CD14-positive monocyte (primary cell): ENCODE results near the gene WDR43. TPM values are rescaled to one million over a fixed set of nuclear protein-coding genes. Genes with fewer than 3 reads are reported as not detected.

Experiments
- DNase-seq, 3 donors: peaks; one replicate each; pipeline ENCODE4 v3.0.0-alpha.2; 2011 to 2022
- H2AFZ ChIP-seq: 2 replicates; pipeline ENCODE4 v1.6.0; 2012; ENCODE audit warnings: mild to moderate bottlenecking, low read depth, low read length, inconsistent platforms; ENCODE audit not compliant: insufficient read depth, poor library complexity, severe bottlenecking
- H3K27ac ChIP-seq, 2 donors: 1 replicate in 1 of 2; 2 replicates in 1 of 2; pipeline ENCODE4 v1.5.1; 2012 to 2013; ENCODE audit warnings: low read length in 2 of 2, control low read depth in 1 of 2, inconsistent platforms in 1 of 2, low read depth in 1 of 2, mild to moderate bottlenecking in 1 of 2
- H3K27me3 ChIP-seq, 2 donors: one replicate each; pipeline versions ENCODE4 v1.6.0 to v1.6.1; 2011 to 2013; ENCODE audit warnings: low read length in 2 of 2; ENCODE audit not compliant: control insufficient read depth in 2 of 2, insufficient read depth in 2 of 2
- H3K36me3 ChIP-seq, 2 donors: replicated peaks in 1 of 2; 1 replicate in 1 of 2; 2 replicates in 1 of 2; pipeline versions ENCODE4 v1.5.1 to v1.6.1; 2012 to 2013; ENCODE audit warnings: low read length in 2 of 2, control low read depth in 1 of 2, inconsistent platforms in 1 of 2, mild to moderate bottlenecking in 1 of 2; ENCODE audit not compliant: insufficient read depth in 2 of 2, control insufficient read depth in 1 of 2
- H3K4me1 ChIP-seq, 2 donors: 1 replicate in 1 of 2; 2 replicates in 1 of 2; pipeline versions ENCODE4 v1.5.1 to v1.6.1; 2012 to 2013; ENCODE audit warnings: low read length in 2 of 2, control low read depth in 1 of 2, inconsistent platforms in 1 of 2, mild to moderate bottlenecking in 1 of 2, moderate library complexity in 1 of 2; ENCODE audit not compliant: insufficient read depth in 2 of 2, control insufficient read depth in 1 of 2
- H3K4me2 ChIP-seq: replicated peaks from 2 replicates; pipeline ENCODE3; 2012; ENCODE audit warnings: low read length, moderate library complexity, mild to moderate bottlenecking; ENCODE audit not compliant: poor library complexity, severe bottlenecking; ENCODE audit errors: extremely low read depth
- H3K4me3 ChIP-seq, 3 experiments: fragments of 200-600 bp in 1 of 3; sonication (generic) in 1 of 3; replicated peaks in 1 of 3; 1 replicate in 2 of 3; 2 replicates in 1 of 3; pipeline ENCODE4 v1.5.1; 2011 to 2013; ENCODE audit warnings: low read length in 3 of 3, mild to moderate bottlenecking in 3 of 3, control low read depth in 2 of 3, low read depth in 2 of 3, inconsistent platforms in 1 of 3, moderate library complexity in 1 of 3
- H3K79me2 ChIP-seq: 2 replicates; pipeline ENCODE4 v1.6.0; 2012; ENCODE audit warnings: mild to moderate bottlenecking, control low read depth, inconsistent platforms, low read length, moderate library complexity; ENCODE audit not compliant: insufficient read depth
- H3K9ac ChIP-seq: 2 replicates; pipeline ENCODE4 v1.6.0; 2017; ENCODE audit warnings: low read length, mild to moderate bottlenecking; ENCODE audit not compliant: insufficient read depth, poor library complexity, severe bottlenecking
- H3K9me3 ChIP-seq, 2 donors: replicated peaks in 1 of 2; 1 replicate in 1 of 2; 2 replicates in 1 of 2; pipeline versions ENCODE4 v1.5.1 to v1.6.1; 2012 to 2013; ENCODE audit warnings: low read length in 2 of 2, control low read depth in 1 of 2; ENCODE audit not compliant: control insufficient read depth in 1 of 2, insufficient read depth in 1 of 2
- H4K20me1 ChIP-seq: 2 replicates; pipeline ENCODE4 v1.6.0; 2012; ENCODE audit warnings: mild to moderate bottlenecking, low read length, control low read depth, moderate library complexity; ENCODE audit not compliant: insufficient read depth
- H3K27ac Mint-ChIP-seq, 7 donors: one replicate each; pipeline ENCODE4 v1.8.0; 2020; ENCODE audit warnings: mild to moderate bottlenecking in 7 of 7, mixed read lengths in 7 of 7, moderate library complexity in 6 of 7, inconsistent platforms in 2 of 7
- H3K27me3 Mint-ChIP-seq, 3 donors: one replicate each; pipeline ENCODE4 v1.8.0; 2021 to 2022; ENCODE audit warnings: low read depth in 3 of 3, mild to moderate bottlenecking in 3 of 3, mixed read lengths in 3 of 3, moderate library complexity in 3 of 3, inconsistent platforms in 1 of 3
- H3K36me3 Mint-ChIP-seq, 2 donors: one replicate each; pipeline ENCODE4 v1.8.0; 2020; ENCODE audit warnings: mixed read lengths in 2 of 2, inconsistent platforms in 1 of 2, mild to moderate bottlenecking in 1 of 2
- H3K4me1 Mint-ChIP-seq: one replicate; pipeline ENCODE4 v1.8.0; 2020; ENCODE audit warnings: mild to moderate bottlenecking, mixed read lengths
- H3K4me3 Mint-ChIP-seq, 2 donors: one replicate each; pipeline ENCODE4 v1.8.0; 2020; ENCODE audit warnings: mild to moderate bottlenecking in 2 of 2, mixed read lengths in 2 of 2, moderate library complexity in 1 of 2
- H3K9me3 Mint-ChIP-seq, 7 donors: one replicate each; pipeline ENCODE4 v1.8.0; 2020 to 2022; ENCODE audit warnings: mixed read lengths in 7 of 7, mild to moderate bottlenecking in 6 of 7, moderate library complexity in 6 of 7, inconsistent platforms in 2 of 7
- CTCF ChIP-seq: fragments of 200-600 bp; IDR thresholded peaks from one replicate; pipeline ENCODE4 v1.8.0; 2022; ENCODE audit warnings: antibody characterized with exemption, mild to moderate bottlenecking
- WGBS: methylation state at CpG from one replicate; pipeline ENCODE4 v1.1.5; 2013; ENCODE audit warnings: missing lambda C conversion rate; ENCODE audit not compliant: insufficient coverage; 5-methylcytosine and 5-hydroxymethylcytosine counted together
- intact Hi-C, 2 donors: fragments of 100-400 bp; cut with micrococcal nuclease; formaldehyde crosslinking; loops; one replicate each; pipeline versions ENCODE4 v1.15.0 to v1.15.1; 2023
- polyA plus RNA-seq, 3 donors: library from polyadenylated mRNA; depleted of rRNA in 1 of 3; unstranded in 2 of 3; stranded (reverse) in 1 of 3; fragments of 300-500 nt in 2 of 3; fragments of >200 nt in 1 of 3; fragmentation: Illumina TruSeq in 2 of 3; gene quantifications; 1 replicate in 2 of 3; 2 replicates in 1 of 3; pipeline ENCODE4 v1.2.3, GENCODE V29; 2012 to 2021

WDR43 gene
- polyA plus RNA-seq, 3 donors: 12.2 to 19.2 (median 16.1) TPM

- DNase-seq: no peak
- Histone ChIP-seq H2AFZ (peak overlapping the region; percentile 62), H3K27ac (peak overlapping the region; percentile 83 to 100), H3K9me3 (peaks cover 0 to 3% of the 10 kb centered on the region in 2 donors), H3K4me2 (peak overlapping the region; percentile 70), H3K4me3 (no peak overlapping the region), H3K27me3 (no peaks in the 10 kb centered on the region), H3K4me1 (peaks cover 35 to 47% of the 10 kb centered on the region in 2 donors), H3K9ac (no peak overlapping the region), H3K36me3 (peaks cover 22 to 32% of the 10 kb centered on the region in 2 donors), H4K20me1 (no peaks in the 10 kb centered on the region), H3K79me2 (peaks cover 4% of the 10 kb centered on the region)
- Mint-ChIP-seq H3K36me3 (peaks cover 25 to 28% of the 10 kb centered on the region in 2 donors), H3K4me1 (peaks cover 46% of the 10 kb centered on the region), H3K27me3 (no peaks in the 10 kb centered on the region), H3K4me3 (no peak overlapping the region), H3K9me3 (peaks cover 0 to 12% (median 5%) of the 10 kb centered on the region in 7 donors), H3K27ac (peak overlapping the region; percentile 73 to 99 (median 99))
- 99% methylated on average over 7 of the region's 12 CpGs for WGBS
- intact Hi-C loops: loop anchor here in 1 of 2 donors (10.0 kb wide), 1 partner anchor 164 kb away; the partner anchor contains the start of gene CLIP4
- TF ChIP-seq CTCF: no peak
Observed at GRCh38 chr2:28950941-28951630, 56.6 kb downstream of the WDR43 start.

- H4K20me1 ChIP-seq: no peaks in the 10 kb centered on the region
- H3K27ac Mint-ChIP-seq: peak overlapping the region; percentile 98 to 99 (median 99)
- peak overlapping the region; percentile 62 for H2AFZ ChIP-seq
- peaks cover 40 to 55% of the 10 kb centered on the region in 2 donors for H3K4me1 ChIP-seq
- WGBS: 29% methylated on average over 11 of the region's 13 CpGs
- H3K27ac ChIP-seq: peak overlapping the region; percentile 83 to 100
- no peak for TF ChIP-seq CTCF
- H3K9ac ChIP-seq: peak overlapping the region; percentile 93
- DNase-seq: peak; percentile 79 to 86 (median 86)
- H3K36me3 ChIP-seq: peaks cover 11 to 22% of the 10 kb centered on the region in 2 donors
- H3K27me3 ChIP-seq: no peaks in the 10 kb centered on the region
- H3K79me2 ChIP-seq: peaks cover 4% of the 10 kb centered on the region
- H3K9me3 ChIP-seq: peaks cover 0 to 3% of the 10 kb centered on the region in 2 donors
- no peaks in the 10 kb centered on the region for H3K27me3 Mint-ChIP-seq
- H3K4me3 Mint-ChIP-seq: peak overlapping the region; percentile 25 to 91
- peaks cover 0 to 12% (median 5%) of the 10 kb centered on the region in 7 donors for H3K9me3 Mint-ChIP-seq
- H3K4me2 ChIP-seq: peak overlapping the region; percentile 70
- intact Hi-C loops: loop anchor here in 1 of 2 donors (10.0 kb wide), 1 partner anchor 163 kb away; the partner anchor contains the start of gene CLIP4
- H3K4me3 ChIP-seq: peak overlapping the region in 1 of 3 experiments; percentile 62
- peaks cover 53% of the 10 kb centered on the region for H3K4me1 Mint-ChIP-seq
- peaks cover 20% of the 10 kb centered on the region in 2 donors for H3K36me3 Mint-ChIP-seq
Observed at GRCh38 chr2:28951910-28952835, 57.7 kb downstream of the WDR43 start.
